GM23338 (cell line): ENCODE data around the gene AFF3.

ENCODE experiments used
- CTCF ChIP-seq, 2 experiments: fragments of 200-600 bp in 1 of 2; sonication (generic) in 1 of 2; conservative IDR thresholded peaks; 2 replicates each; pipeline versions ENCODE4 v1.5.1 to v1.6.1; 2016 to 2017; ENCODE audit warnings: antibody characterized with exemption in 2 of 2, low read depth in 2 of 2, mild to moderate bottlenecking in 2 of 2, moderate library complexity in 1 of 2
- TF ChIP-seq, protein P1 (sequence below): IDR thresholded peaks from one replicate; pipeline ENCODE4 v1.6.1; 2018; ENCODE audit warnings: antibody characterized with exemption; ENCODE audit not compliant: unreplicated experiment

DNA sequence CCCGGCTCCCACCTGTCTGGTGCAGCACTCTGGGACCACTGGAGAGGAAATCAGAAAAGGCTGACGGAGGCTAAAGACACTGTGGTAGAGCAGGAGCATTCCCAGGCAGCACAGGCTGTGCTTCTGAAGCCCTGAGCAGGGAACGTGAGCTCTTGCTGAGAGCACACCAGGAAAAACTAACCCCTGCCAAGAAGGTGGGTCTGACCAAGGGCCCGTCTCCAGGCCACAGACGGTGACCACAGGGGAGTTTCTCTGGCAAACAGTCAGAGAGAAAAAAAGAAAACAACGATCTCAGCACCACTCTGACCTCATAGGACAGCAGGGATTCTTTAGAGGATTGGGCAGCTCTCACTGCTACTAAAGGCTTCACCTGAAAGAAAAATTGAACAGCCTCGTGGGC is 201.4 kb downstream of the AFF3 start:
- TF ChIP-seq CTCF (conservative IDR thresholded peaks at IDR 0.05; ENCODE audit: low read depth in 2 of 2) = no peak
- TF ChIP-seq, protein P1, sequence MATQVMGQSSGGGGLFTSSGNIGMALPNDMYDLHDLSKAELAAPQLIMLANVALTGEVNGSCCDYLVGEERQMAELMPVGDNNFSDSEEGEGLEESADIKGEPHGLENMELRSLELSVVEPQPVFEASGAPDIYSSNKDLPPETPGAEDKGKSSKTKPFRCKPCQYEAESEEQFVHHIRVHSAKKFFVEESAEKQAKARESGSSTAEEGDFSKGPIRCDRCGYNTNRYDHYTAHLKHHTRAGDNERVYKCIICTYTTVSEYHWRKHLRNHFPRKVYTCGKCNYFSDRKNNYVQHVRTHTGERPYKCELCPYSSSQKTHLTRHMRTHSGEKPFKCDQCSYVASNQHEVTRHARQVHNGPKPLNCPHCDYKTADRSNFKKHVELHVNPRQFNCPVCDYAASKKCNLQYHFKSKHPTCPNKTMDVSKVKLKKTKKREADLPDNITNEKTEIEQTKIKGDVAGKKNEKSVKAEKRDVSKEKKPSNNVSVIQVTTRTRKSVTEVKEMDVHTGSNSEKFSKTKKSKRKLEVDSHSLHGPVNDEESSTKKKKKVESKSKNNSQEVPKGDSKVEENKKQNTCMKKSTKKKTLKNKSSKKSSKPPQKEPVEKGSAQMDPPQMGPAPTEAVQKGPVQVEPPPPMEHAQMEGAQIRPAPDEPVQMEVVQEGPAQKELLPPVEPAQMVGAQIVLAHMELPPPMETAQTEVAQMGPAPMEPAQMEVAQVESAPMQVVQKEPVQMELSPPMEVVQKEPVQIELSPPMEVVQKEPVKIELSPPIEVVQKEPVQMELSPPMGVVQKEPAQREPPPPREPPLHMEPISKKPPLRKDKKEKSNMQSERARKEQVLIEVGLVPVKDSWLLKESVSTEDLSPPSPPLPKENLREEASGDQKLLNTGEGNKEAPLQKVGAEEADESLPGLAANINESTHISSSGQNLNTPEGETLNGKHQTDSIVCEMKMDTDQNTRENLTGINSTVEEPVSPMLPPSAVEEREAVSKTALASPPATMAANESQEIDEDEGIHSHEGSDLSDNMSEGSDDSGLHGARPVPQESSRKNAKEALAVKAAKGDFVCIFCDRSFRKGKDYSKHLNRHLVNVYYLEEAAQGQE = no peak
